Hematopoietic multipotent progenitor cell treated with erythropoietin and hydrocortisone succinate and interleukin-3 and kit ligand, for 15 days (in vitro differentiated cells): Measurements from ENCODE around the gene CYBC1.
"Not testable (repeated sequence)": the region's sequence is repeated elsewhere in the genome, so short reads cannot be mapped to it uniquely, and the experiment has no call there.

ENCODE experiments used
- DNase-seq: peaks from one replicate; pipeline ENCODE4 v3.0.0-alpha.2; 2015; ENCODE audit warnings: low spot score

CYBC1 gene

GRCh38 chr17:82477934-82478333 is 27.4 kb upstream of the CYBC1 start:
- no peak for DNase-seq

GRCh38 chr17:82475458-82475857 is 24.9 kb upstream of the CYBC1 start:
- no peak for DNase-seq

- DNase-seq, result no peak
Measured at GRCh38 chr17:82474223-82475010, 23.9 kb upstream of the CYBC1 start.

DNA sequence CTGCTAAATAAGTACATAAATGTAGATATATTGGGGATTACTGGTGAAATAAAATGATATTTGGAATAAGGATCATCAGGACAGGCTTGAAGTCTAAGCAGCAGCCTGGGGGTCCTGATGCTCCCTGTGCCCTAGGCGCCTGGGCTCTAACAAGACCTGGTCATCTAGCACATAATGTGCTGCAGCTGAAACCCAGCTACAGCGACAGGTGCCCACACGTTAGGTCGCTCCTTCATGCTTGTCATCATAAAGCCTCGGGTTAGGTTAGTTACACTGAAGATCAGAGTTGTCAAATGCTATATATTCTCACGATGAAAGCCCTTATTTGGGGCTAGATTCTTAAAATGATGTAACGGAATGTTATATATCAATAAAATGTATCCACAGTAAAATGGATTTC is 19.5 kb upstream of the CYBC1 start:
- no peak for DNase-seq

- no peak for DNase-seq
Measured at GRCh38 chr17:82468692-82469091, 18.1 kb upstream of the CYBC1 start.

DNA sequence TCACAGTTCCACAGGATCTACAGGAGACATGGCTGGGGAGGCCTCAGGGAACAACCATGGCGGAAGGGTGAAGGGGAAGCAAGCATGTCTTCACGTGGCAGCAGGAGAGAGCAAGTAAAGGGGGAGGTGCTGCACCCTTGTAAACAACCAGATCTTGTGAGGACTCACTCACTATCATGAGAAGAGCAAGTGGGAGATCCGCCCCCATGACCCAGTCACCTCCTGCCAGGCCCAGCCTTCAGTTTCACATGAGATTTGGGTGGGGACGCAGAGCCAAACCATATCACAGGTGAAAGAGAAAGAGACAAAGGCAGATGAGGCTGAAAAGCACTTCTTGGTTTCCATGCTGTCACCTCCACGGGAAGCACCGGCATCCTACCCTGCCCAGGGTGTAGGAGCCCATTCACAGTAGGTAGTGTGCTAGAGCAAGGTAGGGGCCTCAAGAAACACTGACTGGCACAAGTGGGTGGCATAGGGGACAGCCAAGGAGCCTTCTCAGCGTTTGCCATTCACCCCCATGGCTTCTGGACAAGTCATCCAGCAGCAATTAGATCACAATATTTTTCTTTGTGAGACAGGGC is 14.6 kb upstream of the CYBC1 start:
- peak; percentile 72 for DNase-seq

DNA sequence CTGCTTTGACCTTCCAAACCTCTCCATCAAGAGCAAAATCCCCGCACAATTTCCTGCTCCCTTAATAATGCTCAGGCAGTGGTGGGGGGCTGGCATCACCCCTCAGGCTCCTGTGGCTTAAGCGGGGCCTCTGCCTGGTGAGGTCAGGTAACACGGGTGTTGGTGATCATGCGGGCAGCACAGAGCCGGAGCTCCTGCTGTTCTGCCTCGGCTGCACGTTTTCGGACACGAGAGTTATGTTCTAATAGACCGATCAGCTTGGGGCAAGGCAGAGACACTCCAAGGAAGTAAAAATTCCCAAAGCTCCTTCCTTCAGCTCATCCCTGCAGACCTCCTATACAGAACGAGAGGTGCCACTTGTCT is 14.0 kb upstream of the CYBC1 start:
- DNase-seq, result no peak

DNA sequence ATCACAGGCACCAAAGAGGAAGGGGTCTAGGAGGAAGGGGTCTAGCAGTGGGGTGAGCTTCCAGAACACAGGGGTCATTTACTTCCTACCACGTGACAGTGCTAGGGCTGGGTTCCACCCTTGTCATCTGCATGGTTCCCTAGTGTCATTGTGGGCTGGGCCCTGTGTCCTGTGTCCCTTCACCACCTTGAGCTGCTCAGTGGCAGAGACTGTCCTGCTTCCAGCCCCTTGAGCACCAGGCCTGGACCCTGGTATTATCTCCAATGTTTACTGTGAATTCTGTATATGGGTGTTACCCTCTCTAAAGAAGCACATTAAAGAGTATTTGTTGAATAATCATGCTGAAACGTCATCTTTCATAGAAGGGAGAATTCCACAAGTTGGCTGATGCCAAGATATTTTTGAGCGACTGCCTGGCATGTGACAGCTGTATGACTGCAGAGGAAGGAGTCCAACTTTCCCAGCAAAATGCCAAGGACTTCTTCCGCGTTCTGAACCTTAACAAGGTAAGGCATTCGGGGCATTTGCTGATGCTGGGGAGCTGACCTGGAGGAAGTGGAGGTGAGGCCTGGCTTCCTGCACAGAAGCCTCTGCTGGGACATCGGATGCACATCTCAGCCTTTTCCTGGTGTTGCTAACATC is 13.5 kb upstream of the CYBC1 start:
- peak; percentile 43 for DNase-seq

DNA sequence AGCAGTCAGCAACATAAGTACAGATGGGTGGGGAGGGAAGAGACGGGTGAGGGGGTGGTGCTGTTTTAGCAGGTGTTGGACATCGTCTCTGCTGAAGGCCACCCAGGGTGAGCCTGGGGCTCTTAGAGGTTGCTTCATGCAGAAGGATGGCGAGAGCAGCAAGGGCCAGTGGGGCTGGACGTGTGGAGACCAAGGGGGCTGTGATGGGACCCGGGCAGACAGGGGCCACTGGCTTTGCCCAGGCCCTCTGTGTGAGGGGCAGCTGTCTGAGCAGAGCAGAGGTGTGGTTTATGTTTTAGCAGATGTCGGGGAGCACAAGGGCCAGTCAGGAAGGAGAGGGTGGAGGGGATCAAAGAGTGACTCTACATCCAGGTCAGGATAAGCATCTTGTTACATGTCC is 12.8 kb upstream of the CYBC1 start:
- DNase-seq, result peak; percentile 32

DNA sequence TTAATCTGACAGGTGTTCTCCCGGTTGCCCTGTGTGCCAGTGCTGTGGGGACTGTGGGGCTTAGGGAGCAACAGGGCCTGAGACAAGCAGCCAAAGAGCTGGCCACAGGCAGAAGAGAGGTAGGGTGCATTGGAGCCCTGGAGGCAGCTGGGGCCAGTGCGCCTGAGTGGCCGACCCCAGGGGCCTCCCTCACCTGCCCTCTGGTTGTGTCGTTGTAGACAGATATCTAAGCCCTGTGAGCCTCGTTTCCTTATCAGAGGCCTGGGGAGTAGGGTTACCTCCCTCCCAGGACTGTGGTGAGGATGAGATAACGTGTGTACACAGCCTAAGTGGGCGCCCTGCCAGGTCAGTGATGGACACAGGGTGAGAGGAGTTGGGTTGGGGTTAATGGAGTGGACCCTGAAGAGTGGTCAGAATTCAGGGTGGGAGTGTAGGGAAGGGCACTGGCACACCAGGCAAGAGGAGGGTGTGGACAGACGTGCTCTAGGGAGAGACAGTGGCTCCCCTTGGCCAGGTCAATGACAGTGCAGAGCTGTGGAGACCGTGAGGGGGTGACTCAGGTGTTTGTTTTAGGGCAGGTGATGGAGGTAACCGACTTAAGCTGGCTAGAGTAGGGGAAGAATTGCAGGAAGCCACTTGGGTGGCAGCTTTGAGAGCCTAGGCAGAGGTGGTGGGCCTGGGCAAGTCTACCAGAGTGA is 11.4 kb upstream of the CYBC1 start:
- DNase-seq, result peak; percentile 93

DNA sequence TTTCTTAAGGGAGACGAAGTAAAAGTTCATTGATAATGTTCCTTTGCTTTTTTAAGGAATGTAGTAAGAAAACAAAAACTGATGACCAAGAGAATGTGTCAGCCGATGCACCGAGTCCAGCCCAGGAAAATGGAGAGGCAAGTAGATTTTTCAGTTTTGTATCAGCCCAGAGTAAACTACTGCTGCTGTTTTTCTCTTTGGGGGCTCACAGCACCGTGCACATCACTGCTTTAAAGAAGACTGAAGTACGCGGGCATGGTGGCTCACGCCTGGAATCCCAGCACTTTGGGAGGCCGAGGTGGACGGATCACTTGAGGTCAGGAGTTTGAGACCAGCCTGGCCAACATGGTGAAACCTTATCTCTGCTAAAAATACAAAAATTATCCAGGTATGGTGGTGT is 9.4 kb upstream of the CYBC1 start:
- not testable (repeated sequence) for DNase-seq

DNA sequence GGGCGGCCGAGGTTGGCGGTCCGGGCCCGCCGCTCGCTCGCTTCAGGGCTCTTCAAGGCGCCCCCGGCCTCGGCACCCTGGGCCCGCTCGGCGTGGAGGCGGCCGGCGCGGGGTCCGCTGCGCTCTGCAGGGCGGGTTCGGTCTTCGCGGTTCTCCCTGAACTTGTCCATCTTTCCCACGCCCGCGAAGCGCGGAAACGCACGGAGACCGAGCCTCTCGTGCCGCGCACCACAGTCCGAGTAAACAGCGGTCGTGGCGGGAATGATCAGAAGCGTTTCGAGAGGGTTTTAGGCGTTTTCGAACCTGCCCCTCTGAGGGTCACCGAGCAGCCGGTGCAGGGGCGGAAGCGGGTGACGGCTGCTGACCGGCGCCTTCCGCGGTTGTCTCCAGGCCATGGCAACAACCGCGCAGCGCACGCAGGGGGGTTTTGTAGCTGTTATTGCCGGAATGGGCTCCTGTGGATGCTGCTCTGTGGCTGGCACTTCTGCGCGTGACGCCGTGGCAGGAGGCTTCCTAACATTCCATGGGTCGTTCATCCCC is 8.4 kb upstream of the CYBC1 start:
- DNase-seq, result no peak

DNA sequence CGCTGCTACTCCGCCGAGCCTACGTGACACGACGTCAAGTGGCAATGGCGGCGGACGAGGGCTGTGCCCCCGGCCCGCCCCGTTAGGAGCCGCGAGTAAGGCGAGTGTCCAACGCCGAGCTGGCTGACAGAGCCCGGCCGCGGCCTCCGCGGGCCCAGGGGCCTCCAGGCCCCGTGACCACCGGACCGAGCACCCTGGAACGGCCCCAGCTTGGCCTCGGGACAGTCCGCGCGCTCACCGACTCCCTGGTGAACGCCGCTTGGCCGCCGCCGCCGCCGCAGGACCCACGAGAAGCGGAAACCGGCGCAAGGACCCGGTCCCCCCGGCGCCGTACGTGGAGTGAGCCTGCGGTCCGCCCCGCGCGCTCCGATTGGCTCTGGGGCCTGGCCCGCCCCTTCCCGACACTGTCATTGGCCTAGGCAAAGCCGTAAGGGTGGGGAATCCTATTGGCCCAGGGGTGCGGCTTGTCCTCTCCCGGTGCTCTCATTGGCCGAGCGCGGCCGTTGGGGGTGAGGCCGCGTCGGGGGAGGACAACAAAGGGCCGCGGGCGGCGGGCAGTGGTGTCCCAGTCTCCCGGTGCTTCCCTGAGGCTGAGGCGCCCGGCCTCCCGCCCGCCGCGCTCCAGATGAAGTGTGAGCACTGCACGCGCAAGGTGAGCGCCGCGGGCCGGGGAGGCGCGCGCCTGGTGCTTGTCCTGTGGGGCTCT is 7.8 kb upstream of the CYBC1 start, which contains the start of gene NARF:
Gene NARF (plus strand): TSS at position 563 of the 706 bp plus-strand sequence. CDS start 63 bp downstream, at position 626.
- peak; percentile 98 for DNase-seq

DNA sequence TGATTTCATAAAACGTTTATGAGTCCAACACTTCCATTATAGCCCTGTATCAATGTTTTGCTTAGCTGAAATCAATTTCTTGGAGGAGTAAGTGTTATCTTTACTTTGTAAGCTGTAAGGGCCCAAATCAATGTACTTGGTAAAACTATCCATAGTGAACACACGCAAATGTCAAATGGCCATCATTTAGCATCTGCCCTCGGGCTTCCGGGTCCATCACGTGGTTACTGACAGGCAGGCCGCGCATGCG is 7.3 kb upstream of the CYBC1 start:
- DNase-seq, result peak; percentile 94

DNA sequence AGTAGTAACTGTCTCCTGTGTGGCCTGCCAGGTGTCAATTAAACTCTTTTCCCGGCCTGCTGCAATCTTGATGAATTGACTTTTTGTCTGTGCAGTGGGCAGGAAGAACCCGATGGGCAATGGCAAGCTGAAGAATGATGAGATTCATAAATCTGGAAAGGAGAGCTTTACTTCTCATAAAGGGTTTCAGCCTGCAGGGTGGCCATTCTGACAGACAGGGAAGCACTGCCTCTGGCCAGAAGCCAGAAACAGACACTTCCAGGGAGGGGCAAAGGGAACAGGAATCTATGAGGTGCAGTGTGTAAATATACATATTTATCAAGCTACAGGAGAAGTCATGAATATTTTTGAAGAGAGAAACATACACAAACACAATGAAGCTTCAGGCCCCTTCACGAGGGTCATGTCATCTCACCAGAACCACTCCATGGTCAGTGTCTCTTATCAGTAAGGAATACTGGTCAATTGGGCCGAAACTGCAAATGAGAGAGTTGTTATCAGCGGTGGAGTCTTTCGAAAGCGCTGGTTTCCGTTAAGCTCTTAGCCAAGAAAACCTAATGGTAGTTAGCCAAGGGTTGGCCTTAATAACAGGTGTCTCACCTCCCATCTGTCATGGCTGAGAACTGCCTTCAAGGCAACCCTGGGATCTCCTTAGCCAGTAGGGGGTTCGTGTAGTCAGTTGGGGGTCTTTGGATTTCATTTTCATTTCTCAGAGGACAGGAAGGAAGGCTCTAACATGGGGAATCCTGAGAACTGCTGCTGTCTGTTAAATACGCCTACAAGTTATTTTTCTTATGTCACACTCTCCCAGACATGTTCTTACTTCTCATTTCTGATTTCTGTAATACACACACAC is 6.7 kb upstream of the CYBC1 start:
- DNase-seq, result no peak

GRCh38 chr17:82453706-82454105 is 3.2 kb upstream of the CYBC1 start:
- not testable (repeated sequence) for DNase-seq

DNA sequence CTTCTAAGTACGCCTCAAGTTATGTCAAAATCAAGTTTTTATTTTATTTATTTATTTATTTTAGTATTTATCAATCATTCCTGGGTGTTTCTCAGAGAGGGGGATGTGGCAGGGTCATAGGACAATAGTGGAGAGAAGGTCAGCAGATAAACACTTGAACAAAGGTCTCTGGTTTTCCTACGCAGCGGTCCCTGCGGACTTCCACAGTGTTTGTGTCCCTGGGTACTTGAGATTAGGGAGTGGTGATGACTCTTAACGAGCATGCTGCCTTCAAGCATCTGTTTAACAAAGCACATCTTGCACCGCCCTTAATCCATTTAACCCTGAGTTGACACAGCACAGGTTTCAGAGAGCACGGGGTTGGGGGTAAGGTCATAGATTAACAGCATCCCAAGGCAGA is 2.6 kb upstream of the CYBC1 start:
- not testable (repeated sequence) for DNase-seq

DNA sequence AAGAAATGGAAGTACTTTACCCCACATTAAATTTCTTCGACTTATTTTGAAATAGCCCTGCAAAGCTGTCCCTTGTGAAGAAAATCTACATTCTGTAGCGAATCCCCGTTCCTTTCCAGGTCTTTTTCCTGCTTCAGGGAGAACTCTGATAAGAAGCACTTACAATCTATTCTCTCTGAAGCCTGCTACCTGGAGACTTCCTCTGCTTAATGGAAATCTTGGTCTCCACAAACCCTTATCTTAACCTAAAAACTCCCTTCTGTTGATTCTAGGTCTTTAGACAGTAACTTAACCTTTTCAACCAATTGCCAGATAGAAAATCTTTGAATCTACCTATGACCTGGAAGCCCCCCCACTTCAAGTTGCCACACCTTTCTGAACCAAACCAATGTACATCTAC is 1.6 kb upstream of the CYBC1 start:
- no peak for DNase-seq

- DNase-seq, result no peak
Measured at GRCh38 chr17:82449883-82450356, 632 bp downstream of the CYBC1 start.

DNA sequence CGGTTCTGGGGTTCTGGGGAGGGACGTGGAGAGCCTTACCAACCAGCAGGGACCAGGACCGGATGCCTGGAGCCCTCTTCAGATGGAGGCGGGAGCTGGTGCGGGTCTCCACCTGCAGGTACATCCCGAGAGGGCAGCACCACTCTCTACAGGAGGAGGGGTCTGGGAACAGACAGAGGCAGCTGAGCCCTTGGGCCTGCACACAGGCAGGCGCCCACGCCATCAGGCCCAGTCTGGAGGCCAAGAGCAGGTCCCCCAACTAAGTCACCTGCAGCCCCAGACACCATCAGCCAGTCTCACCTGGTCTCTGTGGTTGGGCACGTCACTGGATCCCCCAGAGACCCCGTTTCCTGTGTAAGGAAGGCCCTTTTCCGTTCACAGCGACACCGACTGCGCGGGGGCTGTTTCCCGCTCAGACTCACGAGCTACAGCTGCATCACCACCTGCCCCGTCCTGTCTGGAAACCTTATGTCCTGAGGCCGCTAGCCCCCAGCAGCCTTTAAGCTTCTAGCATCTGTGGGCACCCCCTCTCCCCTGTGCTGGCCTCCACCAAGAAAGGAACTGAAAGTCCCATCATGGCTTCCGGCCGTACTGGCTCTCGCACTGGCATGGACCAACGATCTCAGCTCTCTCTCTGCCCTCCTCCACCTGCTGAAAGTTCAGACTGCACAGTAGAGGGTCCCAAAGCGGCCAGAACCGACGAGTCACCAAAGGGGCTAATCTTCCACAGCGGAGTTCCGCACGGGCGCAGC is 1.2 kb downstream of the CYBC1 start:
- DNase-seq, result no peak
